Ovary (tissue), 3 donors: Measurements from ENCODE around the gene FZD7.

Experiments used
- CTCF ChIP-seq, 3 donors: fragments of 450-650 bp in 2 of 3; fragments of 200-600 bp in 1 of 3; IDR thresholded peaks; one replicate each; pipeline versions ENCODE4 v1.5.1 to v1.8.0; 2016 to 2022; ENCODE audit warnings: antibody characterized with exemption in 3 of 3, mild to moderate bottlenecking in 1 of 3
- POLR2A ChIP-seq: fragments of 450-650 bp; IDR thresholded peaks from one replicate; pipeline ENCODE4 v1.6.1; 2017; ENCODE audit warnings: antibody characterized with exemption, mild to moderate bottlenecking, moderate library complexity
- donor health status: DM: no; HTN: no; CAD: no.

GRCh38 chr2:202023198-202023903, 10.3 kb upstream of the FZD7 start:
- TF ChIP-seq POLR2A (no peak), CTCF (IDR thresholded peaks at IDR 0.05) (no peak)
